Loucy (cell line): ENCODE data around the gene ERVH48-1.

Source experiments
- CTCF ChIP-seq: fragments of 200-600 bp; sonication (generic); conservative IDR thresholded peaks from 2 replicates; pipeline ENCODE4 v1.5.1; 2014; ENCODE audit warnings: mild to moderate bottlenecking, antibody characterized with exemption, low read length
- EZH2phosphoT487 ChIP-seq: fragments of 200-600 bp; IDR thresholded peaks from 2 replicates; pipeline ENCODE4 v1.6.1; 2018; ENCODE audit warnings: antibody characterized with exemption, mild to moderate bottlenecking, moderate library complexity, borderline replicate concordance

GRCh38 chr21:42964086-42964485 lies 38.7 kb upstream of the ERVH48-1 start:
- TF ChIP-seq CTCF (no peak), EZH2phosphoT487 (no peak)
